GM06990 (cell line): ENCODE measurements around the gene SLC9A9.

ENCODE experiments used
- DNase-seq: peaks from one replicate; pipeline ENCODE4 v3.0.0-alpha.2; 2011; ENCODE audit not compliant: insufficient read length; ENCODE audit errors: extremely low read depth
- H3K27me3 ChIP-seq: replicated peaks from 2 replicates; pipeline ENCODE4 v1.6.0; 2011; ENCODE audit warnings: low read length; ENCODE audit not compliant: control insufficient read depth, insufficient read depth
- H3K36me3 ChIP-seq: 2 replicates; pipeline ENCODE4 v1.5.1; 2011; ENCODE audit warnings: low read length; ENCODE audit not compliant: control insufficient read depth, insufficient read depth
- H3K4me3 ChIP-seq: replicated peaks from 2 replicates; pipeline ENCODE4 v1.5.1; 2011; ENCODE audit warnings: low read depth, mild to moderate bottlenecking, control low read depth, low read length
- TF ChIP-seq, protein P1 (sequence below): IDR thresholded peaks from 2 replicates; pipeline ENCODE4 v1.5.1; 2011; ENCODE audit warnings: low read length, control low read depth, mild to moderate bottlenecking, inconsistent platforms; ENCODE audit not compliant: insufficient read depth, poor library complexity, severe bottlenecking

The SLC9A9 gene

GRCh38 chr3:143330296-143330868, 517.9 kb downstream of the SLC9A9 start:
- Histone ChIP-seq H3K27me3 (no peaks in the 10 kb centered on the region), H3K36me3 (no peaks in the 10 kb centered on the region), H3K4me3 (no peak overlapping the region)
- TF ChIP-seq, protein P1, sequence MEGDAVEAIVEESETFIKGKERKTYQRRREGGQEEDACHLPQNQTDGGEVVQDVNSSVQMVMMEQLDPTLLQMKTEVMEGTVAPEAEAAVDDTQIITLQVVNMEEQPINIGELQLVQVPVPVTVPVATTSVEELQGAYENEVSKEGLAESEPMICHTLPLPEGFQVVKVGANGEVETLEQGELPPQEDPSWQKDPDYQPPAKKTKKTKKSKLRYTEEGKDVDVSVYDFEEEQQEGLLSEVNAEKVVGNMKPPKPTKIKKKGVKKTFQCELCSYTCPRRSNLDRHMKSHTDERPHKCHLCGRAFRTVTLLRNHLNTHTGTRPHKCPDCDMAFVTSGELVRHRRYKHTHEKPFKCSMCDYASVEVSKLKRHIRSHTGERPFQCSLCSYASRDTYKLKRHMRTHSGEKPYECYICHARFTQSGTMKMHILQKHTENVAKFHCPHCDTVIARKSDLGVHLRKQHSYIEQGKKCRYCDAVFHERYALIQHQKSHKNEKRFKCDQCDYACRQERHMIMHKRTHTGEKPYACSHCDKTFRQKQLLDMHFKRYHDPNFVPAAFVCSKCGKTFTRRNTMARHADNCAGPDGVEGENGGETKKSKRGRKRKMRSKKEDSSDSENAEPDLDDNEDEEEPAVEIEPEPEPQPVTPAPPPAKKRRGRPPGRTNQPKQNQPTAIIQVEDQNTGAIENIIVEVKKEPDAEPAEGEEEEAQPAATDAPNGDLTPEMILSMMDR, result no peak
- no peak for DNase-seq

GRCh38 chr3:143329567-143330211, 518.6 kb downstream of the SLC9A9 start:
- Histone ChIP-seq H3K27me3 (no peaks in the 10 kb centered on the region), H3K36me3 (no peaks in the 10 kb centered on the region), H3K4me3 (no peak overlapping the region)
- TF ChIP-seq, protein P1, result no peak
- no peak for DNase-seq

- no peak for DNase-seq
- no peak overlapping the region for H3K4me3 ChIP-seq
Observed at GRCh38 chr3:143328451-143328850, 519.8 kb downstream of the SLC9A9 start.

DNA sequence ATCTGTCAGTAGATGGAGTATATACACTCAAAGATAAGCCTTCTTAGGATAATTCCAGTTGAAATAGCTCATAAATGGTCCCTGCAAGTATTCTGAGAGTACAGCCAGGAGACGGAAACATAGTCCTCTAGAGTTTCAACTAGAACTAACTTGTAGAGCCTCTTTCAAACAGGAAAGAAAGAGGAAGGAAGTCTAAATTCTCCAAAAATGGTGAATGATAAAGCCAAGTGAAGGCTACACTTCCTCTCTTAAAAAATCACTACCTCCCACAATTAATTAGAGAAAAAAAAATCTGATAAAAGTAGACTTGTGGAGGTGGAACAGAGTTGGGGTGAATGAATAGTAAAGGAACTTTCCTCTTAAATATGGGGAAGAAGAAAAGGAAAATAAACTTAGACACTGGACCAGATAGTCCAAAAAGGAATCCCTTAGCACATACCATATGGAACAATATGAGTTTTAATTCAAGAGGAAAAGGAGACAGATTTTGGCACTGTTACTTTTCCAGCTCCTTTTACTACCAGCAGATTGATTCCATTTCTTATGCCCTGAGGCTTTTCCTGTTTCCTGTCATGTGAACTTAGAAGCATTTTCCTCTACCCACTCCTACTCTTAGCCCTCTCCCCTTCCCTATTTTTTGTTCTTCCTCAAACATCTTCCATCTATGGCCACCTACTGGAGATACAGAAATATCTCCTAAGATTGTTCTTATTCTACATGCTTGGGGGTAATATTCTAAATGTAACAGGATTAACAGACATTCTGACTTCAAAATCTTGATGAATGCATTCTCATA, 521.1 kb downstream of the SLC9A9 start:
- H3K36me3 ChIP-seq, result no peaks in the 10 kb centered on the region
- no peak for DNase-seq
- TF ChIP-seq, protein P1, result peak; percentile 4
- H3K27me3 ChIP-seq, result no peaks in the 10 kb centered on the region
- H3K4me3 ChIP-seq, result no peak overlapping the region

More at GRCh38 chr3:143328451-143328850, 519.8 kb downstream of the SLC9A9 start:
- TF ChIP-seq, protein P1, result no peak
- H3K27me3 ChIP-seq, result no peaks in the 10 kb centered on the region
- H3K36me3 ChIP-seq, result no peaks in the 10 kb centered on the region

GRCh38 chr3:143321058-143321769, 527.1 kb downstream of the SLC9A9 start:
- H3K4me3 ChIP-seq, result no peak overlapping the region
- TF ChIP-seq, protein P1, result no peak

More at GRCh38 chr3:143321058-143321769, 527.1 kb downstream of the SLC9A9 start:
- Histone ChIP-seq H3K27me3 (no peaks in the 10 kb centered on the region), H3K36me3 (no peaks in the 10 kb centered on the region)
- no peak for DNase-seq
